Left lung (tissue), 10 donors: ENCODE results near the gene TBX4. TPM values are rescaled to one million over a fixed set of nuclear protein-coding genes. Genes with fewer than 3 reads are reported as not detected.
"Not testable (repeated sequence)": the region's sequence is repeated elsewhere in the genome, so short reads cannot be mapped to it uniquely, and the experiment has no call there.

Experiments used
- ATAC-seq: fragments of 200-7000 bp; cut with Tn5 transposase; one replicate; pipeline ENCODE4 v1.9.1; 2020; ENCODE audit warnings: moderate library complexity
- DNase-seq, 4 donors: peaks; one replicate each; pipeline ENCODE4 v3.0.0-alpha.2; 2013 to 2020
- H3K27ac ChIP-seq, 2 donors: fragments of 200-600 bp; sonication (generic) in 1 of 2; one replicate each; pipeline versions ENCODE4 v1.5.0 to v1.8.0; 2020 to 2021
- H3K27me3 ChIP-seq, 2 donors: fragments of 200-600 bp; sonication (generic) in 1 of 2; one replicate each; pipeline versions ENCODE4 v1.5.0 to v1.8.0; 2020 to 2021
- H3K36me3 ChIP-seq, 2 donors: fragments of 200-600 bp; sonication (generic) in 1 of 2; one replicate each; pipeline versions ENCODE4 v1.5.0 to v1.8.0; 2020 to 2021
- H3K4me1 ChIP-seq, 2 donors: fragments of 200-600 bp; one replicate each; pipeline ENCODE4 v1.8.0; 2021
- H3K4me3 ChIP-seq, 2 donors: fragments of 200-600 bp; sonication (generic) in 1 of 2; one replicate each; pipeline versions ENCODE4 v1.5.0 to v1.8.0; 2020 to 2021; ENCODE audit warnings: mild to moderate bottlenecking in 1 of 2
- H3K9me3 ChIP-seq, 2 donors: fragments of 200-600 bp; sonication (generic) in 1 of 2; one replicate each; pipeline versions ENCODE4 v1.5.0 to v1.8.0; 2020 to 2021
- intact Hi-C, 2 donors: fragments of 100-400 bp; cut with DNase I; formaldehyde crosslinking; loops; one replicate each; pipeline versions ENCODE4 v1.11.2 to v1.14.2; 2022
- polyA plus RNA-seq, 6 donors: library from polyadenylated mRNA; unstranded; fragments of 120-200 nt; gene quantifications; one replicate each; pipeline ENCODE4 v1.2.1, GENCODE V29; 2013; ENCODE audit not compliant: insufficient read length in 6 of 6
- total RNA-seq, 2 donors: library from RNA; stranded (reverse); fragmentation: NEBNext Ultra II Directional; extraction: Animal tissue kit (Norgen Biotek cat#: 25700); gene quantifications; one replicate each; pipeline ENCODE4 v1.2.1, GENCODE V29; 2021
- TF ChIP-seq, protein P1 (sequence below), 2 donors: fragments of 200-600 bp; sonication (generic) in 1 of 2; IDR thresholded peaks; one replicate each; pipeline versions ENCODE4 v1.5.0 to v1.8.0; 2021; ENCODE audit warnings: antibody characterized with exemption in 2 of 2
- donor health status: DM: no; HTN: yes; CAD: no.
- donor health status: DM: no; HTN: no; CAD: no.

TBX4 gene
- total and polyA plus RNA-seq, 8 donors, result 21.2 to 190 (median 162) TPM

DNA sequence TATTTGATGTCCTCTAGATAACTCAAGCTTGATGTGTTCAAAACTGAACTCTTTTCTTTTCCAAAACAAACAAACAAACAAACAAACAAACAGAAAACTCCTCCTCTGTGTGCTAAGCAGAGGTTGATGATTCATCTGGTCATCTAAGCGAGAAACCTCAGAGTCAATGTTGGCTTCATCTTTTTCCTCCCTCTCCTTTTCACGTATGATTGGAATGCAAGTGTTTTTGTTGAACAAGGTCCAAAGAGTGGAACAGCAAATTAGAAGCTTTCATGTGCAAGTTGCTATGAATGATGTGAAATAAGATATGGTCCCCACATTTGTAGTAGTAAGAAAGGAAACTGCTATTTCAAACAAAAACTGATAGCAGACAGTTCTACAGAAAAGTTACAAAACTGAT lies 52.5 kb downstream of the TBX4 start:
- DNase-seq (no peak), ATAC-seq (no peak)
- Histone ChIP-seq H3K4me1 (no peaks in the 10 kb centered on the region), H3K27me3 (no peaks in the 10 kb centered on the region), H3K9me3 (no peaks in the 10 kb centered on the region), H3K4me3 (no peak overlapping the region), H3K36me3 (no peaks in the 10 kb centered on the region), H3K27ac (no peak overlapping the region)
- TF ChIP-seq, protein P1, sequence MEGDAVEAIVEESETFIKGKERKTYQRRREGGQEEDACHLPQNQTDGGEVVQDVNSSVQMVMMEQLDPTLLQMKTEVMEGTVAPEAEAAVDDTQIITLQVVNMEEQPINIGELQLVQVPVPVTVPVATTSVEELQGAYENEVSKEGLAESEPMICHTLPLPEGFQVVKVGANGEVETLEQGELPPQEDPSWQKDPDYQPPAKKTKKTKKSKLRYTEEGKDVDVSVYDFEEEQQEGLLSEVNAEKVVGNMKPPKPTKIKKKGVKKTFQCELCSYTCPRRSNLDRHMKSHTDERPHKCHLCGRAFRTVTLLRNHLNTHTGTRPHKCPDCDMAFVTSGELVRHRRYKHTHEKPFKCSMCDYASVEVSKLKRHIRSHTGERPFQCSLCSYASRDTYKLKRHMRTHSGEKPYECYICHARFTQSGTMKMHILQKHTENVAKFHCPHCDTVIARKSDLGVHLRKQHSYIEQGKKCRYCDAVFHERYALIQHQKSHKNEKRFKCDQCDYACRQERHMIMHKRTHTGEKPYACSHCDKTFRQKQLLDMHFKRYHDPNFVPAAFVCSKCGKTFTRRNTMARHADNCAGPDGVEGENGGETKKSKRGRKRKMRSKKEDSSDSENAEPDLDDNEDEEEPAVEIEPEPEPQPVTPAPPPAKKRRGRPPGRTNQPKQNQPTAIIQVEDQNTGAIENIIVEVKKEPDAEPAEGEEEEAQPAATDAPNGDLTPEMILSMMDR (IDR thresholded peaks at IDR 0.05), result no peak
- intact Hi-C loops, result no loop called here

DNA sequence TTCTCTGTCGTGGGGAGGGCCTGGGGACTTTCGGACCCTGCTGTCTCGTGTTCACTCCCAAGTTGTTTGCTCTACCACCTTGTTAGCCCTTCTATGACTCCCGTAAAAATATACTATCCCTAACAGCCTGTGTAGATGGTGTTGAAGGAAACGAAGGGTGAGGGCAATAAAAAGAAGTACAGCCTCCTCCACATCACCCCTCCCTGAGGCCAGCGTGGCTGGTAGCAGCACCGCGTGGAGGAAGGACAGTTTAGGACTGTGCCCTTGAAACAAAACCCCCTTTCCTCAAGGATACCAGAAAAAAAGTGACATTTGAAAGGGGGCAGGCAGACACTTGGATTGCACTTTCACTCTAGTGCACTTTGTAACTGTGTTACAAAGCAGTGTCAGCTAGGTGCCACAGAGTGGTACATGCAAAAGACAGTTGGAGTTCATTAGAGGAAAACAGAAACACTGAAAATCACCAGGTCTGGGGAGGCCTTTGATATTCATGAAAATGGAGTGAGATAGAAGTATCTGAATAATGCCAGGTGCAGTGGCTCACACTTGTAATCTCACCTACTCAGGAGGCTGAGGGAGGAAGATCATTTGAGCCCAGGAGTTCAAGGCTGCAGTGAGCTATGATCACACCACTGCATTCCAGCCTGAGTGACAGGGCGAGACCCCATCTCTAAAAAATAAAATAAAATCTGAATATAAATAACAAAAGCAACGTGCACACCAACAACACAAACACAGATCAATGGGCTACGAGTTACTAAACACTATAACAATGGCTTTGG lies 53.8 kb downstream of the TBX4 start:
- ATAC-seq, result no peak
- Histone ChIP-seq H3K27ac (no peak overlapping the region), H3K9me3 (no peaks in the 10 kb centered on the region), H3K27me3 (no peaks in the 10 kb centered on the region), H3K4me3 (no peak overlapping the region), H3K4me1 (no peaks in the 10 kb centered on the region), H3K36me3 (no peaks in the 10 kb centered on the region)
- intact Hi-C loops, result no loop called here
- no peak for DNase-seq
- TF ChIP-seq, protein P1 (IDR thresholded peaks at IDR 0.05), result no peak

DNA sequence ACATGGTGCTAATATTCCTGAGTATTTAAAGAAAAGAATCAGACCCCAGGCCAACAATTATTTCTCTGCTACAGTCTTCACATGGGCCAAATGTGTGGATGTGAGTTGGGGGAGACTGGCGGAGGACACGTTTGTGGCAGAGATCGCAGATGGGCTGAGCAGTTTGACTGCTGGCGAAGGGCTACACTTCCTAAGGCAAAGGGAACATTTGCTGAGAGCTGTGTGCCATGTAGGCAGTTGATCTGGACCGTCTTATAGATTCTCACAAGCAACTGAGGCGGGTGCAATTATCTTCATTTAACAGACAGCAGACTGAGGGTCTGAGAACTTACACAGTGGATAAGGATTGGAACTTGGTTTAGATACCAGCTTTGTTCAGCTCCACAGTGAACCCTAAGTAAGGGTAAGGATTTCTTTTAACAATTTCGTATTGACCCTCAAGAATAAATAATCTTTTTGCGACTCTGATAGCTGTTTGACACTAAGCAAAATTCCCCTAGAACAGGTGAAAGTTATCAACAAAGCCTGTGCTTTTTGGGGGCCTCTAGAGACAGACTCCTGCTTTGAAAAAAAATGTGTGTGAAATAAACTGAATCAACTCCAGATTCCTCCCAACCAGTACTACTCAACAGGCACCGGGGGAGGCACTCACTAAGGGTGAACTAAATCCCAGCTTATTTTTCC lies 55.3 kb downstream of the TBX4 start:
- intact Hi-C loops, result no loop called here
- H3K4me1 ChIP-seq, result no peaks in the 10 kb centered on the region
- TF ChIP-seq, protein P1 (IDR thresholded peaks at IDR 0.05), result no peak
- H3K36me3 ChIP-seq, result no peaks in the 10 kb centered on the region
- H3K27me3 ChIP-seq, result no peaks in the 10 kb centered on the region
- DNase-seq (no peak), ATAC-seq (no peak)
- H3K27ac ChIP-seq, result no peak overlapping the region
- no peak overlapping the region for H3K4me3 ChIP-seq
- H3K9me3 ChIP-seq, result no peaks in the 10 kb centered on the region

DNA sequence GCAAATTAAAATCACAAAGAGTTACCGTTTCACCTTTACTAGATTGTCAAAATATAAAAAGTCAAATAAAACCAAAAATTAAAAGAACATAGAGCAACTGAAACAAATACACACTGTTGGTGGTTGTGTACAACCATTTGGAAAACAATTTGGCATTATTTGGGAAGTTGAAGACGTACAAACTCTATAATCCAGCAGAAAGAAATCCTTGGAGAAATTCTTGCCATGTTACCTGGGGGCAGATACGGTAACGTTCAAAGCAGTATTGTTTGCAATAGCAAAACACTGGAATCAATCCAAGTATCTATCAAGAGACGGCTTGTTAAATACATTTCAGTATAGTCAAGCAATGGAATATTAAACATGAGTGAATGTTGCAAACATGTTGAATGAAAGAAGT lies 56.7 kb downstream of the TBX4 start:
- intact Hi-C loops, result no loop called here
- ATAC-seq, result no peak
- TF ChIP-seq, protein P1 (IDR thresholded peaks at IDR 0.05), result no peak

DNA sequence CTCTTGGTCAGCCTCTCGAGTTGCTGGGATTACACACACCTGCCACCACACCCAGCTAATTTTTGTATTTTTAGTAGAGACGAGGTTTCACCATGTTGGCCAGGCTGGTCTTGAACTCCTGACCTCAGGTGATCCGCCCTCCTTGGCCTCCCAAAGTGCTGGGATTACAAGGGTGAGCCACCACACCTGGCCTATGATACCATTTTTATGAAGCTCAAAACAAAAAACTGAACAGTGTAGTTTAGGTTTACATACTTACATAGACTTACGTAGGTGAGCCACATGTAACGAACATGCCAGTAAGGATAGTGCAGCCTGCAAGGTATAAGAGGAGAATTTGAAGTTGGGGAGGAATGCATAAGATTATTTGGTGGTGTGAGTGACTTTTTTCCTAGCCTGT lies 57.2 kb downstream of the TBX4 start:
- H3K9me3 ChIP-seq, H3K4me1 ChIP-seq, H3K4me3 ChIP-seq, DNase-seq, ATAC-seq, intact Hi-C loops, H3K27me3 ChIP-seq, H3K27ac ChIP-seq, H3K36me3 ChIP-seq: not testable (repeated sequence)

More for the DNA sequence above, 56.7 kb downstream of the TBX4 start:
- no peak overlapping the region for H3K27ac ChIP-seq
- no peaks in the 10 kb centered on the region for H3K9me3 ChIP-seq
- H3K27me3 ChIP-seq, result no peaks in the 10 kb centered on the region
- no peak for DNase-seq
- no peaks in the 10 kb centered on the region for H3K4me1 ChIP-seq
- H3K4me3 ChIP-seq, result no peak overlapping the region
- no peaks in the 10 kb centered on the region for H3K36me3 ChIP-seq
